K562 (cell line): ENCODE results near the gene BIN1. TPM values are rescaled to one million over a fixed set of nuclear protein-coding genes. Genes with fewer than 3 reads are reported as not detected.

ENCODE experiments used
- ATAC-seq: fragments of 200-7000 bp; cut with Tn5 transposase; 3 replicates; pipeline ENCODE4 v1.9.1; 2020; ENCODE audit warnings: moderate library complexity
- BruUV-seq: library from RNA; stranded (reverse); fragments of 400-500 nt; replicated peaks from 2 replicates; lab custom pipeline; 2021; lab: Mats Ljungman, UMichigan
- CTCF ChIA-PET: fragments of 300-600 bp; formaldehyde crosslinking; extraction: SDS; loops from one replicate; lab custom pipeline; 2021; ENCODE audit warnings: low intra/inter-chr PET ratio; lab: Yijun Ruan, JAX
- POLR2A ChIA-PET: fragments of 300-600, 350-650 bp; sonication (Branson Sonifier 250); formaldehyde crosslinking; extraction: SDS; loops from one replicate; lab custom pipeline; 2021; ENCODE audit warnings: antibody characterized with exemption, inconsistent platforms; lab: Yijun Ruan, JAX
- DNase-seq, 4 experiments: peaks; one replicate each; pipeline versions ENCODE4 v3.0.0 to v3.0.0-alpha.2; 2011 to 2018; ENCODE audit warnings: low spot score in 3 of 4, mixed read lengths in 3 of 4; ENCODE audit errors: extremely low read depth in 1 of 4
- FAIRE-seq: peaks from 2 replicates; lab custom pipeline; 2011; peaks lifted over from hg19 to GRCh38; lab: Jason Lieb, UNC
- H2AFZ ChIP-seq: 2 replicates; pipeline ENCODE4 v1.6.0; 2011; ENCODE audit warnings: low read depth, low read length, control low read depth, inconsistent platforms
- H3K27ac ChIP-seq: fragments of 200-600 bp; 3 replicates; pipeline ENCODE4 v1.8.0; 2011; ENCODE audit warnings: low read depth, mild to moderate bottlenecking, control low read depth, inconsistent platforms, low read length, moderate library complexity, mixed read lengths; ENCODE audit errors: extremely low read depth
- H3K27me3 ChIP-seq, 2 experiments: fragments of 300-600 bp in 1 of 2; 2 replicates in 1 of 2; 3 replicates in 1 of 2; pipeline versions ENCODE4 v1.6.0 to v1.8.0; 2011; ENCODE audit warnings: inconsistent platforms in 2 of 2, low read length in 2 of 2, mild to moderate bottlenecking in 1 of 2, mixed read lengths in 1 of 2, moderate library complexity in 1 of 2; ENCODE audit not compliant: control insufficient read depth in 2 of 2, insufficient read depth in 2 of 2
- H3K36me3 ChIP-seq: fragments of 300-600 bp; 3 replicates; pipeline ENCODE4 v1.8.0; 2011; ENCODE audit warnings: mild to moderate bottlenecking, low read length, inconsistent platforms; ENCODE audit not compliant: control insufficient read depth, insufficient read depth
- H3K4me1 ChIP-seq, 2 experiments: fragments of 200-600 bp in 1 of 2; replicated peaks in 1 of 2; 2 replicates in 1 of 2; 3 replicates in 1 of 2; pipeline versions ENCODE4 v1.5.1 to v1.8.0; 2011; ENCODE audit warnings: inconsistent platforms in 2 of 2, low read length in 2 of 2, mild to moderate bottlenecking in 1 of 2, mixed read lengths in 1 of 2, moderate library complexity in 1 of 2; ENCODE audit not compliant: control insufficient read depth in 2 of 2, insufficient read depth in 2 of 2
- H3K4me2 ChIP-seq: 2 replicates; pipeline ENCODE4 v1.6.1; 2011; ENCODE audit warnings: low read length, control low read depth, inconsistent platforms, mixed read lengths; ENCODE audit not compliant: insufficient read depth
- H3K4me3 ChIP-seq: fragments of 200-600 bp; sonication (generic), shearing (Covaris generic); 2 replicates; pipeline ENCODE4 v1.5.1; 2016; ENCODE audit warnings: control low read depth, inconsistent platforms
- H3K79me2 ChIP-seq: fragments of 200-600 bp; 3 replicates; pipeline ENCODE4 v1.8.0; 2011; ENCODE audit warnings: low read length, inconsistent platforms; ENCODE audit not compliant: control insufficient read depth, insufficient read depth
- H3K9ac ChIP-seq, 2 experiments: 2 replicates each; pipeline versions ENCODE4 v1.6.0 to v1.6.1; 2011; ENCODE audit warnings: low read depth in 2 of 2, low read length in 2 of 2, control low read depth in 1 of 2, inconsistent platforms in 1 of 2, mild to moderate bottlenecking in 1 of 2, mixed read lengths in 1 of 2; ENCODE audit not compliant: insufficient read depth in 1 of 2
- H3K9me1 ChIP-seq: one replicate; pipeline ENCODE4 v1.6.0; 2011; ENCODE audit warnings: inconsistent platforms, mild to moderate bottlenecking, low read length, moderate library complexity; ENCODE audit not compliant: control insufficient read depth, insufficient read depth
- H3K9me3 ChIP-seq: replicated peaks from 2 replicates; pipeline ENCODE4 v1.5.1; 2011; ENCODE audit warnings: low read depth, low read length, inconsistent platforms; ENCODE audit not compliant: control insufficient read depth, insufficient read depth
- H4K20me1 ChIP-seq: replicated peaks from 2 replicates; pipeline ENCODE4 v1.6.1; 2011; ENCODE audit warnings: low read length, inconsistent platforms, mixed read lengths; ENCODE audit not compliant: control insufficient read depth, insufficient read depth
- KLF6 ChIP-seq: fragments of 250-450 bp; sonication (Bioruptor Pico); IDR thresholded peaks from 2 replicates; pipeline ENCODE4 v1.4.0; 2020; ENCODE audit warnings: mild to moderate bottlenecking, moderate library complexity, borderline replicate concordance
- NEUROD1 ChIP-seq: fragments of 150-350 bp; IDR thresholded peaks from 2 replicates; pipeline ENCODE4 v1.6.1; 2014; ENCODE audit warnings: borderline replicate concordance, low read length, low read depth; ENCODE audit not compliant: partially characterized antibody
- POLR2G ChIP-seq: fragments of 200-400 bp; formaldehyde crosslinking; IDR thresholded peaks from 2 replicates; pipeline ENCODE4 v1.6.1; 2017; ENCODE audit warnings: low read depth, mild to moderate bottlenecking, antibody characterized with exemption, low read length, moderate library complexity
- PTRF ChIP-seq: fragments of 450-650 bp; IDR thresholded peaks from 2 replicates; pipeline ENCODE4 v1.6.1; 2016; ENCODE audit warnings: mild to moderate bottlenecking, missing genetic modification characterization, missing compliant biosample characterization
- SMARCB1 ChIP-seq: IDR thresholded peaks from 2 replicates; pipeline ENCODE4 v1.6.1; 2011; ENCODE audit warnings: improper control_type of control experiment, low read depth; ENCODE audit not compliant: insufficient read length
- WGBS: fragments of 100-300 bp; shearing (Covaris generic); methylation state at CpG from one replicate; pipeline ENCODE4 v1.1.6; 2016; ENCODE audit warnings: low coverage, mixed read lengths; ENCODE audit not compliant: insufficient coverage; ENCODE audit errors: missing lambda C conversion rate; 5-methylcytosine and 5-hydroxymethylcytosine counted together
- in situ Hi-C: fragments of 300-500 bp; cut with MboI; formaldehyde crosslinking; loops from 4 replicates; pipeline ENCODE4 v1.15.0; 2018; ENCODE audit warnings: inconsistent platforms, mixed read lengths
- intact Hi-C: fragments of 100-400 bp; cut with micrococcal nuclease; formaldehyde crosslinking; loops from 2 replicates; pipeline ENCODE4 v1.14.2; 2022
- polyA plus RNA-seq, 8 experiments: library from polyadenylated mRNA; depleted of rRNA in 4 of 8; stranded (reverse) in 5 of 8; unstranded in 3 of 8; fragments of >200 nt; fragmentation: Nextera tagmentation in 2 of 8; fragmentation: Illumina TruSeq in 1 of 8; extraction: Ambion mirVana in 2 of 8; extraction: Trizol in 1 of 8; gene quantifications; 2 replicates each; pipeline versions ENCODE4 v1.2.1 to v1.2.3, GENCODE V29; 2011 to 2014; ENCODE audit warnings: inconsistent platforms in 1 of 8, missing spikeins in 1 of 8
- total RNA-seq, 7 experiments: library from RNA; depleted of rRNA in 6 of 7; stranded (reverse); fragments of >200 nt in 6 of 7; fragmentation: Illumina TruSeq in 2 of 7; extraction: Trizol in 2 of 7; gene quantifications; 2 replicates each; pipeline versions ENCODE4 v1.2.1 to v1.2.3, GENCODE V29; 2011 to 2021; ENCODE audit warnings: low replicate concordance in 1 of 7
- TF ChIP-seq, protein P1 (sequence below), 2 experiments: IDR thresholded peaks in 1 of 2; conservative IDR thresholded peaks in 1 of 2; 2 replicates each; pipeline ENCODE4 v1.6.1; 2016; ENCODE audit warnings: low read depth in 2 of 2, mild to moderate bottlenecking in 1 of 2, missing compliant biosample characterization in 1 of 2, missing genetic modification characterization in 1 of 2, moderate library complexity in 1 of 2

Gene BIN1
- total and polyA plus RNA-seq, 9 of the 15 experiments (the other 6 are each of a cell fraction or from before 2014, with no cell fraction given) = 0.04 to 2.8 (median 0.79) TPM; not detected in 1

DNA sequence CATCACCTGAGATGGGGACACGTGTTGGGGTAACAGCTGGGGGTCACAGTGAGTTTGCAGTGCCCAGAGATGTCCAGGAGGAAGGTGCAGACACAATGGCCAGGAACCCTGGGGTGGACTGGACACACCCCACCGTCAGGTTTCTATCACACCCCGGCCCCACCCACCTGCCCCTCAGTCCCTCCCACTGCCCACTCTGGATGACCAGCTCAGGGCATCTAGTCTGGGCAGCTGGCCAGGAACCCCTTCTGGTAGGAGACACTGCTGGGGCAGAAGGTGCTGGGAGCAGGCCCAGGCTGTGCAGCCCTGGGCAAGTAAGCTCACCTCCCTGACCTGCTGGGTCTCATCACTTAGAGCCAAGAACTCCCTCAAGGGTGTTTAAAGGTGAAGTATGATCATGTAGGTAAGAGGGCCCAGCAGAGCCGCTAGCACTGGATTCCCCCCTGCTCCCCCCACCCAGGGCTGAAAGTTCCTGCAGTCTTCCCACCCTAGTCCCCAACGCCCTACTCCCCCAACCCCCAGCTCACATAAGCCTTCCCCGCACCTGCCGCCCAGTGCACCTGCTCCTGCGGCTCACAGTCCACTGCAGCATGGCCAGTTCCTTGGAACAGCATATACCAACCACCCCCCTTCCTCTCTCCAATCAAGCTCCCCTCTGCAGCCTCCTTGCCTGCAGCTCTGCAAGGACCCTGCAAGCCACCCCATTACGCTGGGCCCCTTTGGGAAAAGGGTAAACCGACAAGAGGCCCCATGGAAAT, 17.3 kb downstream of the BIN1 start:
- no peaks in the 10 kb centered on the region for H3K9me3 ChIP-seq
- no peaks in the 10 kb centered on the region for H3K79me2 ChIP-seq
- in situ Hi-C loops (no loop called here), intact Hi-C loops (no loop called here)
- peaks cover 0 to 25% of the 10 kb centered on the region in 2 experiments; a peak in 2 of 5 replicates for H3K4me1 ChIP-seq
- ATAC-seq (no peak), FAIRE-seq (no peak), DNase-seq (no peak)
- H3K9ac ChIP-seq = no peak overlapping the region
- no peak overlapping the region for H2AFZ ChIP-seq
- H3K36me3 ChIP-seq = no peaks in the 10 kb centered on the region
- WGBS = 7% methylated on average over 10 of the region's 10 CpGs
- BruUV-seq = no TSS peak
- TF ChIP-seq, protein P1, sequence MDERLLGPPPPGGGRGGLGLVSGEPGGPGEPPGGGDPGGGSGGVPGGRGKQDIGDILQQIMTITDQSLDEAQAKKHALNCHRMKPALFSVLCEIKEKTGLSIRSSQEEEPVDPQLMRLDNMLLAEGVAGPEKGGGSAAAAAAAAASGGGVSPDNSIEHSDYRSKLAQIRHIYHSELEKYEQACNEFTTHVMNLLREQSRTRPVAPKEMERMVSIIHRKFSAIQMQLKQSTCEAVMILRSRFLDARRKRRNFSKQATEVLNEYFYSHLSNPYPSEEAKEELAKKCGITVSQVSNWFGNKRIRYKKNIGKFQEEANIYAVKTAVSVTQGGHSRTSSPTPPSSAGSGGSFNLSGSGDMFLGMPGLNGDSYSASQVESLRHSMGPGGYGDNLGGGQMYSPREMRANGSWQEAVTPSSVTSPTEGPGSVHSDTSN (CRISPR knock-in tag; IDR thresholded peaks at IDR 0.05; ENCODE audit: low read depth) = no peak
- TF ChIP-seq, protein P1 (tag; conservative IDR thresholded peaks at IDR 0.05; ENCODE audit: low read depth) = no peak
- no peak for TF ChIP-seq POLR2G
- TF ChIP-seq SMARCB1 = no peak
- TF ChIP-seq NEUROD1 = no peak
- no peak for TF ChIP-seq PTRF (tag)
- no peak for TF ChIP-seq KLF6 (CRISPR knock-in tag)
- H3K4me2 ChIP-seq = no peak overlapping the region
- ChIA-PET POLR2A (no interaction called here), CTCF (no interaction called here)
- H3K4me3 ChIP-seq = no peak overlapping the region
- no peaks in the 10 kb centered on the region for H3K9me1 ChIP-seq
- peaks cover under 1 to 65% of the 10 kb centered on the region in 2 experiments; a peak in 3 of 5 replicates for H3K27me3 ChIP-seq
- 0 out of 2 replicates have a peak, but pooled peaks cover 8% of the 10 kb centered on the region for H4K20me1 ChIP-seq
- H3K27ac ChIP-seq = no peak overlapping the region
